Thyroid gland (tissue), 4 donors: Measurements from ENCODE around the gene ASTL.

Experiments used
- POLR2A ChIP-seq, 2 donors: fragments of 450-650 bp; IDR thresholded peaks; one replicate each; pipeline ENCODE4 v1.6.1; 2017; ENCODE audit warnings: antibody characterized with exemption in 2 of 2, mild to moderate bottlenecking in 2 of 2, moderate library complexity in 1 of 2
- TF ChIP-seq, protein P1 (sequence below), 6 experiments: fragments of 200-600 bp in 3 of 6; fragments of 450-650 bp in 3 of 6; sonication (generic) in 3 of 6; IDR thresholded peaks; one replicate each; pipeline ENCODE4 v1.5.1; 2016 to 2019; ENCODE audit warnings: antibody characterized with exemption in 6 of 6, mild to moderate bottlenecking in 2 of 6, inconsistent platforms in 1 of 6, moderate library complexity in 1 of 6

DNA sequence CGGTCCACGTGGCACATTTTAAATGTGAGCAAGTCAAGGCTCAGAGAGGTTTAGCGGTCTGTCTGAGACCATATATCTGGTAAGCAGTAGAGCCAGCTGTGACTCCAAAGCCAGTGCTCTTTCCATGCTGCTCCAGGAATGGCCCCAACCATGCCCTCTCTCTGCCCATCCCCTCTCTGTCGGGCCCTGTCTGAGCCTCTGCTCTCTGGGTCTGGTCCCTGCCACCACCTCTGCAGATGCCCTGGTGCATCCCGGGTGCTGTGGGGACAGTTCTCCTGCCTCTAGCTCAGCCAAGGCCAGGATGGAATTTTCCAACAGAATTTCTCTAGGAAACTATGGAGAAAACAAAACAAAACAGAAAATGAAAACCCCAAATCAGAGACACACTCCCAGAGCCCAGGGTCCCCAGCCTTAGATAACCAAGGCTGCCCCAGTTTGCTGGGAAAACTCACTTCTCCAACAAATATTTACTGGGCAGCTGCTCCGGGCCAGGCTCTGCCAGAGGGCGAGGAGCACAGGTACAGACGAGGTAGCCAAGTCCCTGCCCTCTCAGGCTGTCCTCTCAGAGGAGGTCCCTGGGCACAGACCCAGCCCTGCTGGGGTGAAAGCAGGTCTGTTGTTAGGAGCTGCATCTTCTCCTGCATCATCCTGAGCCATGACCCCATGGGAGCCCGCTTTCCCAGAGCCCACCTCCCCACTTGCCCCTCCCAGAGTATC is 31.2 kb downstream of the ASTL start:
- TF ChIP-seq, protein P1, sequence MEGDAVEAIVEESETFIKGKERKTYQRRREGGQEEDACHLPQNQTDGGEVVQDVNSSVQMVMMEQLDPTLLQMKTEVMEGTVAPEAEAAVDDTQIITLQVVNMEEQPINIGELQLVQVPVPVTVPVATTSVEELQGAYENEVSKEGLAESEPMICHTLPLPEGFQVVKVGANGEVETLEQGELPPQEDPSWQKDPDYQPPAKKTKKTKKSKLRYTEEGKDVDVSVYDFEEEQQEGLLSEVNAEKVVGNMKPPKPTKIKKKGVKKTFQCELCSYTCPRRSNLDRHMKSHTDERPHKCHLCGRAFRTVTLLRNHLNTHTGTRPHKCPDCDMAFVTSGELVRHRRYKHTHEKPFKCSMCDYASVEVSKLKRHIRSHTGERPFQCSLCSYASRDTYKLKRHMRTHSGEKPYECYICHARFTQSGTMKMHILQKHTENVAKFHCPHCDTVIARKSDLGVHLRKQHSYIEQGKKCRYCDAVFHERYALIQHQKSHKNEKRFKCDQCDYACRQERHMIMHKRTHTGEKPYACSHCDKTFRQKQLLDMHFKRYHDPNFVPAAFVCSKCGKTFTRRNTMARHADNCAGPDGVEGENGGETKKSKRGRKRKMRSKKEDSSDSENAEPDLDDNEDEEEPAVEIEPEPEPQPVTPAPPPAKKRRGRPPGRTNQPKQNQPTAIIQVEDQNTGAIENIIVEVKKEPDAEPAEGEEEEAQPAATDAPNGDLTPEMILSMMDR (IDR thresholded peaks at IDR 0.05) = no peak
- no peak for TF ChIP-seq POLR2A (IDR thresholded peaks at IDR 0.05)
